ENCODE data around the gene CCT8L2. TPM values are rescaled to one million over a fixed set of nuclear protein-coding genes. Genes with fewer than 3 reads are reported as not detected.
"Not testable (repeated sequence)": the region's sequence is repeated elsewhere in the genome, so short reads cannot be mapped to it uniquely, and the experiment has no call there.

The CCT8L2 gene
- total and polyA plus RNA-seq, 2 of the 4 experiments (the other 2 are of a cell fraction), result not detected

GRCh38 chr22:16600644-16601436 is 8.2 kb upstream of the CCT8L2 start:
- H3K23ac ChIP-seq (ENCODE audit: low read depth, low read length); H3K14ac ChIP-seq (replicated peaks; ENCODE audit: low read depth, low read length); H3K4ac ChIP-seq (ENCODE audit: low read depth, low read length); H4K5ac ChIP-seq (ENCODE audit: low read depth, low read length); H2AFZ ChIP-seq (replicated peaks; ENCODE audit: low read length, poor library complexity); H3K79me1 ChIP-seq (ENCODE audit: low read depth in 1 of 2, low read length in 2 of 2); H3K9ac ChIP-seq (ENCODE audit: low read depth, low read length); H3K18ac ChIP-seq (ENCODE audit: low read depth, low read length); H3K27me3 ChIP-seq (ENCODE audit: control insufficient read depth, insufficient read depth, low read length); DNase-seq; H3K4me1 ChIP-seq (ENCODE audit: control insufficient read depth, insufficient read depth, low read length); in situ Hi-C loops (cut with MboI; ENCODE audit: low sequenced_read_pairs); POLR2A ChIA-PET (ENCODE audit: unreplicated experiment); H2BK120ac ChIP-seq (ENCODE audit: low read depth, low read length); H3K56ac ChIP-seq (ENCODE audit: extremely low read depth, insufficient read depth, low read length); H2AK5ac ChIP-seq (ENCODE audit: low read depth, low read length); ATAC-seq (ENCODE audit: low read depth); H3K4me2 ChIP-seq (ENCODE audit: low read depth, low read length); H3K27ac ChIP-seq (ENCODE audit: insufficient read depth, low read length); CTCF ChIA-PET; H2AK9ac ChIP-seq (replicated peaks; ENCODE audit: low read depth, low read length, poor library complexity); dilution Hi-C loops (cut with HindIII; ENCODE audit: low sequenced_read_pairs, unreplicated experiment); intact Hi-C loops (cut with micrococcal nuclease); H4K8ac ChIP-seq (ENCODE audit: low read depth in 2 of 2, low read length in 2 of 2); BruUV-seq (replicated peaks); H4K91ac ChIP-seq (ENCODE audit: insufficient read depth, low read depth, low read length); H2BK20ac ChIP-seq (ENCODE audit: low read depth, low read length); H3K9me1 ChIP-seq (ENCODE audit: insufficient read depth, low read length); H2BK15ac ChIP-seq (ENCODE audit: low read depth, low read length); H3K36me3 ChIP-seq (ENCODE audit: control insufficient read depth, insufficient read depth, low read length); H4K20me1 ChIP-seq (ENCODE audit: insufficient read depth, low read length); H3K4me3 ChIP-seq (ENCODE audit: insufficient read depth, low read depth, low read length); H2BK5ac ChIP-seq (ENCODE audit: low read depth, low read length, poor library complexity, severe bottlenecking); H3K9me3 ChIP-seq (ENCODE audit: control insufficient read depth, insufficient read depth, low read length): not testable (repeated sequence)
- WGBS, 2 experiments (ENCODE audit: extremely low coverage in 2 of 2, insufficient read length in 1 of 2), result 7% methylated on average over 3 of the region's 71 CpGs; no CpG with 5 or more reads in 1 of the 2 experiments

GRCh38 chr22:16599648-16600047 is 7.0 kb upstream of the CCT8L2 start:
- H3K79me1 ChIP-seq (ENCODE audit: low read depth in 1 of 2, low read length in 2 of 2); H4K5ac ChIP-seq (ENCODE audit: low read depth, low read length); in situ Hi-C loops (cut with MboI; ENCODE audit: low sequenced_read_pairs); H2BK15ac ChIP-seq (ENCODE audit: low read depth, low read length); H2BK20ac ChIP-seq (ENCODE audit: low read depth, low read length); H3K4me2 ChIP-seq (ENCODE audit: low read depth, low read length); H2AK9ac ChIP-seq (replicated peaks; ENCODE audit: low read depth, low read length, poor library complexity); H3K56ac ChIP-seq (ENCODE audit: extremely low read depth, insufficient read depth, low read length); H2AFZ ChIP-seq (replicated peaks; ENCODE audit: low read length, poor library complexity); H3K9me1 ChIP-seq (ENCODE audit: insufficient read depth, low read length); H3K9me3 ChIP-seq (ENCODE audit: control insufficient read depth, insufficient read depth, low read length); H4K8ac ChIP-seq (ENCODE audit: low read depth in 2 of 2, low read length in 2 of 2); H3K4ac ChIP-seq (ENCODE audit: low read depth, low read length); POLR2A ChIA-PET (ENCODE audit: unreplicated experiment); H3K4me1 ChIP-seq (ENCODE audit: control insufficient read depth, insufficient read depth, low read length); H3K36me3 ChIP-seq (ENCODE audit: control insufficient read depth, insufficient read depth, low read length); H2BK5ac ChIP-seq (ENCODE audit: low read depth, low read length, poor library complexity, severe bottlenecking); H3K23ac ChIP-seq (ENCODE audit: low read depth, low read length); ATAC-seq (ENCODE audit: low read depth); H3K9ac ChIP-seq (ENCODE audit: low read depth, low read length); H2AK5ac ChIP-seq (ENCODE audit: low read depth, low read length); H3K27me3 ChIP-seq (ENCODE audit: control insufficient read depth, insufficient read depth, low read length); H4K91ac ChIP-seq (ENCODE audit: insufficient read depth, low read depth, low read length); intact Hi-C loops (cut with micrococcal nuclease); BruUV-seq (replicated peaks); dilution Hi-C loops (cut with HindIII; ENCODE audit: low sequenced_read_pairs, unreplicated experiment); H3K14ac ChIP-seq (replicated peaks; ENCODE audit: low read depth, low read length); H3K18ac ChIP-seq (ENCODE audit: low read depth, low read length); DNase-seq; CTCF ChIA-PET; H2BK120ac ChIP-seq (ENCODE audit: low read depth, low read length); H3K4me3 ChIP-seq (ENCODE audit: insufficient read depth, low read depth, low read length); H4K20me1 ChIP-seq (ENCODE audit: insufficient read depth, low read length); H3K27ac ChIP-seq (ENCODE audit: insufficient read depth, low read length): not testable (repeated sequence)
- WGBS, 2 experiments (ENCODE audit: extremely low coverage in 2 of 2, insufficient read length in 1 of 2), result no CpG with 5 or more reads among the region's 4 CpGs
